Mucosa of gallbladder (tissue), 1 donor: ENCODE results near the gene CYP3A5. TPM values are rescaled to one million over a fixed set of nuclear protein-coding genes. Genes with fewer than 3 reads are reported as not detected.
"Not testable (repeated sequence)": the region's sequence is repeated elsewhere in the genome, so short reads cannot be mapped to it uniquely, and the experiment has no call there.

Experiments used
- DNase-seq: peaks from one replicate; pipeline ENCODE4 v3.0.0-alpha.2; 2020; ENCODE audit warnings: low spot score
- total RNA-seq: library from RNA; stranded (reverse); gene quantifications from one replicate; pipeline ENCODE4 v1.2.1, GENCODE V29; 2021
- donor health status: DM: no; HTN: no; CAD: no.

Gene CYP3A5
- total RNA-seq: 223 TPM

GRCh38 chr7:99679400-99680191 is at the start of gene CYP3A5:
CYP3A5 (minus strand) TSS chr7:99679996; CDS start chr7:99679896, 100 bp downstream.
- peak; percentile 84 for DNase-seq

GRCh38 chr7:99728615-99729014 is 48.8 kb upstream of the CYP3A5 start:
- no peak for DNase-seq

GRCh38 chr7:99723201-99723600 is 43.4 kb upstream of the CYP3A5 start:
- DNase-seq: peak; percentile 63

GRCh38 chr7:99720800-99721595 is 41.2 kb upstream of the CYP3A5 start:
- no peak for DNase-seq

GRCh38 chr7:99719996-99720769 is 40.4 kb upstream of the CYP3A5 start:
- DNase-seq: peak; percentile 60

- DNase-seq: no peak
Measured at GRCh38 chr7:99713995-99714570, 34.3 kb upstream of the CYP3A5 start.

GRCh38 chr7:99709838-99710578 is 30.2 kb upstream of the CYP3A5 start:
- DNase-seq: no peak

- DNase-seq: no peak
Measured at GRCh38 chr7:99709260-99709659, 29.5 kb upstream of the CYP3A5 start.

- DNase-seq: no peak
Measured at GRCh38 chr7:99707096-99707495, 27.3 kb upstream of the CYP3A5 start.

GRCh38 chr7:99699946-99700345 is 20.1 kb upstream of the CYP3A5 start:
- DNase-seq: no peak

GRCh38 chr7:99698867-99699730 is 19.3 kb upstream of the CYP3A5 start:
- peak; percentile 37 for DNase-seq

- DNase-seq: no peak
Measured at GRCh38 chr7:99694912-99695304, 15.1 kb upstream of the CYP3A5 start.

- DNase-seq: peak; percentile 29
Measured at GRCh38 chr7:99694201-99694911, 14.6 kb upstream of the CYP3A5 start.

GRCh38 chr7:99693427-99694200 is 13.8 kb upstream of the CYP3A5 start:
- DNase-seq: peak; percentile 49

- DNase-seq: no peak
Measured at GRCh38 chr7:99693100-99693426, 13.3 kb upstream of the CYP3A5 start.

GRCh38 chr7:99692563-99692962 is 12.8 kb upstream of the CYP3A5 start:
- not testable (repeated sequence) for DNase-seq

GRCh38 chr7:99691658-99692057 is 11.9 kb upstream of the CYP3A5 start:
- DNase-seq: not testable (repeated sequence)

GRCh38 chr7:99690918-99691317 is 11.1 kb upstream of the CYP3A5 start:
- not testable (repeated sequence) for DNase-seq
